ENCODE results near the gene NLGN1.

The NLGN1 gene

GRCh38 chr3:173630849-173631248 is 233.3 kb downstream of the NLGN1 start:
- no peak for FAIRE-seq

GRCh38 chr3:173632945-173633344 is 235.4 kb downstream of the NLGN1 start:
- DNase-seq (ENCODE audit: low spot score), result no peak
- no peak for FAIRE-seq

More at GRCh38 chr3:173630849-173631248, 233.3 kb downstream of the NLGN1 start:
- no peak for DNase-seq (ENCODE audit: low spot score)

DNA sequence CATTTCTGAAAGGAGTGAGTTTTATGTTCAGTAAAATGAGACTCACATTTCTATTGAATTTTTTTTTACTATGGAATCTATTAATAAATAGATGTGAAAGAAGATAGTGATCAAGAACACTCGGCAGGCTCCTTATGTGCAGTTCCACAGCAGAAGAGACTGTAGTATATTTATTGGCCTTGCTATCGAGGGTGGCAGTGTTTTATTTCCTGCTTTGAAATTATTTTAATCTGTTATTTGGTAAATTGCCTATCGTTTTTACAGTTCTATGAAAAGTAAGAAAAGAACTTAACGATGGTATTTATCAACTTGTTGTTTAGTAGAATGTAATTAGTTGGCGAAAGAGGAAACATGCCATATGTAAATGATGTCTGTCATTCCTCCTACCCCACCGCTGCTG is 238.3 kb downstream of the NLGN1 start:
- DNase-seq (ENCODE audit: low spot score) (no peak), FAIRE-seq (no peak)

GRCh38 chr3:173639098-173639497 is 241.6 kb downstream of the NLGN1 start:
- DNase-seq (ENCODE audit: low spot score) (no peak), FAIRE-seq (no peak)

- no peak for DNase-seq (ENCODE audit: low spot score)
Measured at GRCh38 chr3:173641696-173642095, 244.2 kb downstream of the NLGN1 start.

GRCh38 chr3:173644086-173645082 is 246.8 kb downstream of the NLGN1 start:
- no peak for FAIRE-seq

More at GRCh38 chr3:173641696-173642095, 244.2 kb downstream of the NLGN1 start:
- FAIRE-seq, result no peak

GRCh38 chr3:173650596-173650995 is 253.1 kb downstream of the NLGN1 start:
- DNase-seq (ENCODE audit: low spot score) (no peak), FAIRE-seq (no peak)

More at GRCh38 chr3:173644086-173645082, 246.8 kb downstream of the NLGN1 start:
- DNase-seq (ENCODE audit: low spot score), result no peak

- DNase-seq (ENCODE audit: low spot score), result no peak
- FAIRE-seq, result no peak
Measured at GRCh38 chr3:173652093-173652492, 254.5 kb downstream of the NLGN1 start.

- no peak for FAIRE-seq
- no peak for DNase-seq (ENCODE audit: low spot score)
Measured at GRCh38 chr3:173653781-173654180, 256.2 kb downstream of the NLGN1 start.

GRCh38 chr3:173659972-173660371 is 262.4 kb downstream of the NLGN1 start:
- DNase-seq (ENCODE audit: low spot score), result no peak

DNA sequence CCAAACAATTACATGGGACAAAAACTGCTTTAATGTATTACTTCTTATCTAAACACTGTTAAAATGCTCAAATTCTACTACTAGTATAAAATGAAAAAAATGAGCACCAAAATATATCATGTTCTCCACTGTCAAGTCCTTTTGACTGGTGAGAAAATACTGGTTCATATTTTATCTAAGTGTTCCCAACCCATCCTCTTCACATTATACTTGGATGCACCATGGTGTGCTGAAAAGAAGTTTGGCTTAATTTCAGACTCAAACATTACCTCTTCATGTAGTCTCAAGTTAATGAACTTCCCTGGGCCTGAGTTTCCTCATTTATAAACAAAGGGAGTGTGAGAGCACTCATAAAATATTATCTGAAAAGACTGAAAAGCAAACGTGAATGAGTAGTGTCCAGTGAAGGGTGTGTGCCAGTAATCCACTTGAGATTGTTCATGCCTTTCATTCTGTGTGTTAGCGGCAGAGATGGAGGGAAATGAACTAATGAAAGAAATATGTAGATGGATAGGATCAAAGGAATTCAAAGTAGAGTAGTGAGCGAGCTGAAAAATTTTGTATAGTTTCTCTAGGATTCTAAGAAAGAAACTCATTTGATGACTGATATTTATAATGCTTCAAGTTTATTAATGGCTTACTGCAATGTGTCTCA is 263.2 kb downstream of the NLGN1 start:
- DNase-seq (ENCODE audit: low spot score), result peak; percentile 2
- no peak for FAIRE-seq

More at GRCh38 chr3:173659972-173660371, 262.4 kb downstream of the NLGN1 start:
- no peak for FAIRE-seq

DNA sequence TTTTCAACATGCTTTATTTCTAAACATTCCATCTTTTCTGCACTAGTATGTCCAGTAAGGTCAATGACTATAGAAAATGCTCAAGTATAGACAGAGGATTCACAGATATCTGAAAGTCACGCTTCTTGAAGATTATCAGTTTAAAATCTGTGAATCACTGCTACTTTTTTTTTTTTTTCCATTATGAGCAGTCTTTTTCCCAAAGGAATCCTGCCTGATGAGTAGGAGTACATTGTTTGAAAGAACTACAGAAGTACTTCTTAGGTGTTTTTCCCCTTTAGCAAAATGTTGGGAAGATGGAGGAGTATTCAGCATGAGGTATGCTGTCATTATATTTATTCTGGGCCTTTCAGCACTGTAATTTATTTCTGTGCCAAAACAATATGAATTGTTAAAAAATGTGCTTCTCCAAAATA is 266.2 kb downstream of the NLGN1 start:
- DNase-seq (ENCODE audit: low spot score), result no peak

DNA sequence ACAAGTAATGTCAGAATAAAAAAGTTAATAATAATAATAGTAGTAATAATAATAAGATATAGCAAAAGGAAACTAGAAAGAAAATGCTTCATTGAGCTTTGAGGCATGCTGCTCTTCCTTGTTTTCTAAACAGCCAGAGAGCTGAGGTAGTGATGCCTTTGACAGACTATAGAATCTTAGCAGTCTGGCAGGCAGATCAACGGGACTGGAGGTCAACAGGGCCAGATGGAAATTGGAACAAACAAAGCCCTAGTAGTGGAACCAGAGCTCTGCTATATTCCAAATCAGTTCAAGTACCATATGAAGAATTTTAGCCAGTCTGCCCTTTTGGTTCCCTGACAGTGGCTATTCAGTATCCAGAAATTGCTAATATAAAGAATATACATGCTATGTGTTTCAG is 278.6 kb downstream of the NLGN1 start:
- FAIRE-seq (no peak), DNase-seq (ENCODE audit: low spot score) (no peak)

More for the DNA sequence above, 266.2 kb downstream of the NLGN1 start:
- no peak for FAIRE-seq

- DNase-seq (ENCODE audit: low spot score) (no peak), FAIRE-seq (no peak)
Measured at GRCh38 chr3:173681188-173681678, 283.7 kb downstream of the NLGN1 start.

DNA sequence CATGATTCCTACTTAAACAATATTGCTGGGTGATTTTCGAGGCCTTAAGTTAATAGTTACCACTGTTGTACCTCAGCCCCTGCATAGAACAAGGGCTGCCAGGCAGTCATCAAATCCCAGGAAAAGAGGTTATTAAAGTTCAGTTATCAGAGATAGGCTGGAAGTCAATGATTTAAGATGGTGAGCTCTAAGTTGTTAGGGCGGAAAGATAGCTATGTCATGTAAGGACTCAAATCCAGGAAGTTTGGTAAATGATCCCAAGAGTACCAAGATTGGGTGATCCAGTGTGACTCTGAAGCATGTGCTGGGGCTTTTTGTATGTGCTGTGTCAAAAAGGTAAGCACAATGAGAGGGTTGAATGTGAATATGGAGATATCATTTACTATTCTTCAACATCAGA is 287.9 kb downstream of the NLGN1 start:
- DNase-seq (ENCODE audit: low spot score) (no peak), FAIRE-seq (no peak)

- FAIRE-seq, result no peak
- DNase-seq (ENCODE audit: low spot score), result no peak
Measured at GRCh38 chr3:173688216-173688842, 290.8 kb downstream of the NLGN1 start.

- no peak for DNase-seq (ENCODE audit: low spot score)
- FAIRE-seq, result no peak
Measured at GRCh38 chr3:173690542-173691180, 293.1 kb downstream of the NLGN1 start.

DNA sequence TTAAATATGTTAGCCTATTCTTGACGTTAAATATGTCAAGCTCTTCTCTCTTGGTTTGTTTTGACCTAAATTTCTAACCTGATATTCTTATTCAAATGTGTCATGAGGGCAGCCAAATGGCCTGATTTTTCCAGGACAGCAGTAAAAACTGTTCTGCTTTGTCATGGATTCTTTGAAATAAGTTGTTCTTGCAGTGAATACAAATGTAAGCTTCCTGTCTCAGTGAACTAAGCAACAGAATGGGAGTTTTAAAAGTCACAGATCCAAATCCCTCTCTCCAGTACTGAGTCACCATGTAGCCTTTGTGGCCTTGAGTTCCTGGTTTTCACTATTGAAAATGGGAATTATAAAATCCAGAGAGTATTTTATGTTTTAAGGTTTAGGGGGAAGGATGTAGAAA is 301.8 kb downstream of the NLGN1 start:
- no peak for FAIRE-seq
- DNase-seq (ENCODE audit: low spot score), result no peak

DNA sequence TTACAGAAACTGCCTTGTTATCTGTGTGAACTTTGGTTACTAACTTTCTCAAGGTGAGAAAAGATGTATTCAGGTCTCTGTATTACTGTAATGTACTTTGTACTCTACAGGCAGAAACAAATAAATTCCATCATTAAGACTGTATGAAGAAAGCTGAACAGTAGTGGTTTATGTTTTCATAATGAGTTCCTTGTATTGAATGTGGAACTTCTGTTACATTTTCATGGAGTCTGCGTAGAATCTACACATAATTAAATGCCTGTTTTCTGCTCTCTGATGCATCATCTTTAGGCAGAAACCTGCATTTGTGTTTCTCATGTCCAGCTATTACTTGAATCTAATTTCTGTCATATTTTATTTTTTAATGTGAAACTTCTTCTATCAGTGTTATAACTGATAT is 302.8 kb downstream of the NLGN1 start:
- DNase-seq (ENCODE audit: low spot score), result no peak
- FAIRE-seq, result no peak

GRCh38 chr3:173702561-173702960 is 305.0 kb downstream of the NLGN1 start:
- DNase-seq (ENCODE audit: low spot score), result no peak
- no peak for FAIRE-seq

DNA sequence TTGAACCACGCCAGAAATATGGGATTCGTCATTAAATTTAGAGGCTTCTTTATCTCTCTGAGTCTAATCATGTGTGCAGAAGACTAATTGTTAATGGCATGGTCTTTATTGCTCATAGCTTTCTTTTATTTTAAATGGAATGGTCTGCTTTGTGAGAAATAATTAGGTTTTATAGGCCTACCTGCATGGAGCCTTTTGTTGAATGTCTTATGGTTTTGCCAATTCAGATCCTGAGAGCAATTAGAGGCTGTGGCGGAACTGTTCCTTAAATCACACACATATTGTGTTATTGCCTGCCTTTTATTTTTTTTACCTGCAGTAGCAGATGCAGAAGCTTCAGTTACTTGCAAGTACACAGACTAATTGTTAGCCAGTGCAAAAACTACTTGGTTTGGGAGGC is 306.2 kb downstream of the NLGN1 start:
- no peak for DNase-seq (ENCODE audit: low spot score)
- FAIRE-seq, result no peak
